22Rv1 (cell line): ENCODE measurements around the gene PTPRG.
"Not testable (repeated sequence)": the region's sequence is repeated elsewhere in the genome, so short reads cannot be mapped to it uniquely, and the experiment has no call there.

Experiments used
- H3K27ac ChIP-seq: fragments of 450-650 bp; 2 replicates; pipeline ENCODE4 v1.5.1; 2017
- CTCF ChIP-seq: fragments of 450-650 bp; IDR thresholded peaks from 2 replicates; pipeline ENCODE4 v1.5.1; 2017; ENCODE audit warnings: mild to moderate bottlenecking
- ZFX ChIP-seq: fragments of 450-650 bp; IDR thresholded peaks from 2 replicates; pipeline ENCODE4 v1.6.1; 2017; ENCODE audit warnings: antibody characterized with exemption, borderline replicate concordance

PTPRG gene

GRCh38 chr3:61810953-61811497, 249.7 kb downstream of the PTPRG start:
- no peak overlapping the region for H3K27ac ChIP-seq
- TF ChIP-seq ZFX (no peak), CTCF (no peak)

DNA sequence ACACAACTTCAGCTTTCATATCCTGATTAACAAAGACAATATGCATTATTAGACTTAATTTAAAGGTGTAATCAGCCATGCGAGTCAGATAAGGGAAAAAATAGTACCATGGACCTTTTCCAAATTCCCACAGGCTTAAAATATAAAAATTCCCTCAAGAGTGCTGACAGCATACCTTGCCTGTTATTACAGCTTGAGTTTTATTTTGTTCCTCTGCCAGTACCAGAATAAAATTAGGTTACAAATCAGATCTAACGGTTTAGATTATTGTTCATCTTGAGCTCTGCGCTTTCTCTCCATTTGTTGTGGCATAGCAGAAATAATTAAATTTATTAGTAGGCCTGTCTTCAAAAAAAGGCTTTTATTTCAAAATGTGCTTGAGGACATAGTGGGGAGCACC, 250.3 kb downstream of the PTPRG start:
- TF ChIP-seq CTCF, result no peak
- TF ChIP-seq ZFX, result no peak
- no peak overlapping the region for H3K27ac ChIP-seq

DNA sequence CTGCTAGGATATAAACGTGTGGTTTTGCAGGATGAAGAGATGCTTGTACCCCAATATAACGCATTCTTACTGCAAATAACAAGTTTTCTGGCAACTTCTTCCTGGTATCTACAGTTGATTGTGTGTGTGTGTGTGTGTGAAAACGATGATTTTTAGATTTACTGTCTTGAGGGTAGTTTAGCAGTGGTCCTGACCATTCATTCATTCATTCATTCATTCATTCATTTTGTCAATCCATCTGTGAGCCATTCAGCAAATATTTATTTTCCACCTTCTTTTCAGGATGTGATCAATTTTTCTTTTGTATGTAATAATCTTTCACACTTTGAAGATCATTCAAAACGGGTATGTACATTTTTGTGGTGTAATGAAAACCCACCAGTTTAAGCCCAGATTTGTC, 250.7 kb downstream of the PTPRG start:
- no peak overlapping the region for H3K27ac ChIP-seq
- TF ChIP-seq CTCF (no peak), ZFX (no peak)

- TF ChIP-seq CTCF, result no peak
- no peak for TF ChIP-seq ZFX
- no peak overlapping the region for H3K27ac ChIP-seq
Measured at GRCh38 chr3:61812517-61812916, 251.1 kb downstream of the PTPRG start.

DNA sequence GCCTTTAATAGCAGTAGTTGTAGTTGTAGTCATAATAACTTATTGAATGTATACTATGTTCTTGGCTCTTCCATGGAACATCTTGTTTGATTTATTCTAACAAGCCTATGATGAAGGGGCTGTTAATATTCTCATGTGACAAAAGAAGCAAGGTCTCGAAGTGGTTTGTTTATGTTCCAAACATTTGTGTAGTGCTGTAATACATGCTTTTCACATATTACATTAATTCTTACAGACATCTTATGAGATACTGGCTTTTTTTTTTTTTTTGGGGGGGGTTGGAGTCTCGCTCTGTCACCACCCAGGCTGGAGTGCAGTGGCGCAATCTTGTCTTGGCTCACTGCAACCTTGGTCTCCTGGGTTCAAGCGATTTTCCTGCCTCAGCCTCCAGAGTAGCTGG, 252.3 kb downstream of the PTPRG start:
- no peak overlapping the region for H3K27ac ChIP-seq
- TF ChIP-seq ZFX (no peak), CTCF (no peak)

DNA sequence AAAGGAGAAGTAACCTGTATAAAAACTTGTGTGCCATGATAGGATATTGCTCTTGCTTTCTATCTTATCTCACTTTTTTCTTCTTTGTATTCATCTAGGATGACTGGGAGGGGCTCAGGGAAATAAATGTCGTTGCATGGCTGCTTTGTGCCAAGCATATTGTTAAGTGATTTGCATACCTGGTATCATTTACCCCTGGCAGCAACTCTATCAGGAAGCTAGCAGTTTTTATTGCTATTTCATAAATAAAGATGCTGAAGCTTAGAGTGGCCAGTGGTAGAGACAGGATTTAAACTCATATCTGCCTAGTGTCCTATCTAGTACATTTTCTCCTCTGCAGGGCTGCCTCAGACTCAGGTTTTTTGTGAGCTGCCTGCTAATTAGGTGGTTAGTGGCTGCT, 253.3 kb downstream of the PTPRG start:
- TF ChIP-seq CTCF, result no peak
- TF ChIP-seq ZFX, result no peak
- H3K27ac ChIP-seq, result no peak overlapping the region

DNA sequence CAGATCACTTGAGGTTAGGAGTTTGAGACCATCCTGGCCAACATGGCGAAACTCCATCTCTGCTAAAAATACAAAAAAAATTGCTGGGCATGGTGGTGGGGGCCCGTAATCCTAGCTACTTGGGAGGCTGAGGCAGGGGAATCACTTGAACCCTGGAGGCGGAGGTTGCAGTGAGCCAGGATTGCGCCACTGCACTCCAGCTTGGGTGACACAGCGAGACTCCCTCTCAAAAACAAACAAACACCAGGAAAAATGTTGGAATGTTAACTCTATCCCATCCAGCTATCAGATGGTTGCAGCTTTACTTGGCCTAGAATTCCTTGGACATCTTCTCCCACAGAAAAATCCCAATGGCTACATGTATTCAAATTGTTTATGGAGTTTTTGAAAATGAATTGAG, 254.9 kb downstream of the PTPRG start:
- H3K27ac ChIP-seq, result not testable (repeated sequence)

DNA sequence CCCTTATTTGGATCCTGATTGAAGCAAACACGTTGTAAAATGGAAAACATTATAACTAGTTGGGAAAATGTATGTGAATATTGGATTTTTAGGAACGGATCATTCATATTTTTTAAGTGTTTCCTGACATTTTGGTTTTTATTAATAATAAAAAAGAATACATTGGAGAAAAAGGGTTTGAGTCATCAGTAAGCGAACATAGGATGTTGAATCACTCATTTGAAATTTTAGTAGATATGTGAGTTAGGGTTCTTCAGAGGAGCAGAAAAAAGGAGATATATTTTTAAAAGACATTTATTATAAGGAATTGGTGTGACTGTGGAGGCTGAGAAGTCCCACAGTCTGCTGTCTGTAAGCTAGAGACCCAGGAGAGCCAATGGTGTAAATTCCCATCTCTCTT, 258.5 kb downstream of the PTPRG start:
- no peak for TF ChIP-seq CTCF
- TF ChIP-seq ZFX, result no peak
- no peak overlapping the region for H3K27ac ChIP-seq
